ENCODE data around the gene KDM8.

The KDM8 gene

DNA sequence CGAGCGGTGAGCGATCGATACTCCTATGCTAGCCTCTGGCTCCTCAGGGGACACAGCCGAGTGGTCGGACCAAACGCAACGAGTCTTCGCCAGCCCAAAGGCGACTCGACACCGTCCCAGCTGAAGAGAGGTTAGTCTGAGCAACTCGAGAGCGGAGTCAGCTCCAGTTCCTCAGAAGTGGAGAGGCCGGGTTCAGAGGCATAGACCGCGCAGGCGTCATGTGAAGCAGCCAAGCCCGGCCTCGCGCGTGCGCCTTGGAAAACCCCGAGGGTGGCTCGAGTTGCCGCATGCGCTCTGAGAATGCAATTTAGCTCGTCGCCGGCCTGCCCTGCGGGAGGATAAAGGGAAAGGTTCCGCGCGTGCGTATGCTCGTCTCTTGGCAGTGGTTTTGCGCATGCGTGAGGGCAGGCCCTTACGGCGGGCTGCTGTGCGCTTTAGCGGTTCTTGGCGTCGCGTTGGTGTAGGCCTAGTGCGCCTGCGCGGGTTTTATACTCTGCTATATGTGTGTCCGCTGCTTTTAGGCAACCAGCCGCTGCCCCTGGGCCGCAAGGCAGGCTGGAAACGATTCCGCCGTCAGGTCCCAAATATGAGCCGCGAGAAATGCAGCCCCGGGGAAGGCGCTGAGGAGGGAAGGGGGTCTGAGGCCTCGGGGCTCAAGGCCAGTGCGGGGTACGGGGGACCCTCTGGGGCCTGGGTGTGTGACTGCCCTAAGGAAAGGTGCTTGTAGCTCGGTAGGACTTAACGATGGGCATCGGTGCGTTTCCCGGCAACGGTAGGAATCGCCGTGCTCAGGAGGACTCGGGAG is at the start of gene KDM8:
Gene KDM8, plus strand, starts transcription at position 20 of the 805 bp plus-strand sequence. CDS start 6,598 bp downstream, outside the sequence.
- DNase-seq (ENCODE audit: low read depth in 2 of 2): peak; percentile 98

DNA sequence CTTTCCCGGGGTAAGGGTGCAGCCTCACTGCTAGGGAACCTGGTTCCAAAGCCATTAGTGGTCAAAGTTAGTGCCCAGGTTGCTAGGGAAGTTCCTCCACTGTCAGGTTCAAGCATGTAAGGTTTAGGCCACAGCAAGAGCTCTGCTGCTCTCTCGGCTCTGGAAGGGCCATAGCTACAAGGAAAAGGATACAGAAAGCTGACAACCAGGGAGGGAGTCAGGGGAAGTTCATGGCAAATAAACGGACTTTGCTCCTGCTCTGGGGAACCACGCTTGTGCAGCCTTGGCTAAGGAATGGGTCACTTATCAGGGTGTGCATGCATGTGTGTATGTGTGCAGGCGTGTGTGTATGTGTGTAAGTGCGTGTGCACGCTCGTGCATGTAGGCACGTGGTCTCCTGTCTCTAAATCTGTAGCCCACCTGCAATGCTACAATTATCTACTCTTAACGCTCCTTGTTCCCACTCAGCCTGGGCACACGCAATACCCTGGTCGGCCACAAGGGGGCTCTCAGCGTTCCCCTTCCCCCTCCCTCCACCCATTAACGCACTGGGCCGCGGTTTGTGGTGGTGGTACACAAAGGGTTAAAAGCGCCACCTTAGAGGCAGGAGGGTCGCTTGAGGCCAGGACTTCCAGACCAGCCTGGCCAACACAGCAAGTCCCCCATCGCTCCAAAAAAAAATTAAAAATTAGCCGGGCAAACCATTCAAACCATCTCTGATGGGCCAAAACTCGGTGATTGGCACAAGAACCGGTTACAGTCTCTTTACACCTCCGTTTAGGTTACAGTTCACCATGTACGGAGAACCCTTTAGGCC is 48.4 kb upstream of the KDM8 start:
- no peak for DNase-seq (ENCODE audit: low read depth in 2 of 2)

DNA sequence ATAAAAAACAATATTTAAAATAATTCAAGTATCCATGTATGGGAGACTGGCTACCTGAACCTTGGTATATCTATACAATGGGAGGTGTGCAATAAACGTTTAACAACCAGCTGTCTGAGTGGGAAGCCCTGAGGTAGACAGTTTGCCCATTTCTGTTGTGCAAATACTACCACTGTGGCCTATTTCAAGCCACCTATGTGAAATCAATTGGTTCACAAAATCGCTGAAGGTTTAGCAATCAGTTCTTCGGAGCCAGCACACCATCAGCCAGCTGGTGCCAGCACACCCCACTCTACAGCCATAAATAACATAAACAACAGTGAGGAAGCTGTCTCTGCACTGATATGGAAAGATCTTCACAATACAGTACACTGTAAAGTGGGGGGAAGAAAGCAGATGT is 46.7 kb upstream of the KDM8 start:
- DNase-seq (ENCODE audit: low read depth in 2 of 2): no peak

DNA sequence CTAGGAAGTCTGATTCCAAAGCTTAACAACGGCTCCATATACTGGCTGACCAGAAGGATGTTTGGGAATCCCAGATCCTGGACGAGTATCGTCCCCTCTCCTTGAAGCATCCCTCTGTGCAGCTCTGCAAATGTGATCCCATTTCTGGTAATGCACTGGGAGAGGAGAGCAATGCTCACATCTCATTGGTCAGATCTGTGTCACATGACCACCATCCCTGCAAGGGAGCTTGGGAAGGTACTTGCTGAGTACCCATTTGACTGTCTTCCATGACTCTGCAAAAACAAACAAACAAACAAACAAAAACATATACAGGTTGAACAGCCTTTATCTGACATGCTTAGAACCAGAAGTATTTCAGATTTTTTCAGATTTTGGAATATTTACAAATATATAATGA is 41.9 kb upstream of the KDM8 start:
- DNase-seq (ENCODE audit: low read depth in 2 of 2): no peak

DNA sequence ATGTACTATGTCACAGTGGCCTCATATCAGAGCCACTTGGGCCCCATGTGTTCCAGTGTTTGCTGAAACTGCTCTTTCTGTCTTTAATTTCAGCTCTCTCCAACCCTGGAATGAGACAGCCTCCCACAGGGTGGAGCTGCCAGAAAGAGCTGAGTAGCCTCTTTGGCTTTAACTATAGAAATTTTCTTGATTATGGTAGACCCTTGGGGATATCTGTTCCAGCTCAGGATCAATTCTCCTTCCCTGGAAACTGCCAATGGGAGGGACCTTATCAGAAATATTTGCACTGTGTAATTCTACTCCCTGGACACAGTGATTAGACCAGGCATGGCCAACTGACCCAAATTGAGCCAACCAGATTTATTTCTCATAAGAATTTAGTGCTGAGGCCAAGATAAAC is 39.0 kb upstream of the KDM8 start:
- DNase-seq (ENCODE audit: low read depth in 2 of 2): no peak

DNA sequence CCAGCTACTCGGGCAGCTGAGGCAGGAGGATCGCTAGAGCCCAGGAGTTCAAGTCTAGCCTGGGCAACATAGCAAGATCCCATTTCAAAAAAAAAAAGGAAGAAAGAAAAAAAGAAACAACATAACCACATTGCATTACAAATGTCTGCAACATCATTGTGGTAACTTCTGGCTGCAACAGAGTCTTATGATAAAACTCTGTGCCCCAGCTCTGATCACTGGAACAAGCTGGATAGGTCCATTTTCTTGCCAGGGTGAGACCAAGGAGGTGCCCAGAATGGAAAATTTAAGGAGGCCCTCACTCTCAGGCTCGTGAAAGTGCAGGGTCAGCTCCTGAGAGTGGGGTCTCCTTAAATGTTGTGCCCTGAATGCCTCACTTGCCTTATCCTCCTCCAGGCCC is 37.8 kb upstream of the KDM8 start:
- no peak for DNase-seq (ENCODE audit: low read depth in 2 of 2)

DNA sequence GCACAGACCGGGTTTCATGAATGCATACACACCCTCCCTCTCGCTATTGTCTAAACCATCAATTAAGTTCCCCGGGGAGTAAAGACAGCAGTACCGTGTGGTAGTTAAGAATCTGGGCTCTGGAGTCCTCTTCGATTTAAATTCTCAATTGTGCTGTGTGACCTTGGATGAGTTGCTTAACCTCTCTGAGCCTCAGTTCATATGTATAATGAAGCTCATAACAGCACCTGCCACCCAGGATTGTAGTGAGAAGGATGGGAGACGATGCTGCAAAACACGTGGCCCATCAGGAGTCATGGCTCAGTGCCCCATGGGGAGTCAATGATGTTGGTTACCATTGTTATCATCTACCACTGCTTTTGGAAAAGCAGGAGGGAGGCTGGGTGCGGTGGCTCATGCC is 34.5 kb upstream of the KDM8 start:
- no peak for DNase-seq (ENCODE audit: low read depth in 2 of 2)

DNA sequence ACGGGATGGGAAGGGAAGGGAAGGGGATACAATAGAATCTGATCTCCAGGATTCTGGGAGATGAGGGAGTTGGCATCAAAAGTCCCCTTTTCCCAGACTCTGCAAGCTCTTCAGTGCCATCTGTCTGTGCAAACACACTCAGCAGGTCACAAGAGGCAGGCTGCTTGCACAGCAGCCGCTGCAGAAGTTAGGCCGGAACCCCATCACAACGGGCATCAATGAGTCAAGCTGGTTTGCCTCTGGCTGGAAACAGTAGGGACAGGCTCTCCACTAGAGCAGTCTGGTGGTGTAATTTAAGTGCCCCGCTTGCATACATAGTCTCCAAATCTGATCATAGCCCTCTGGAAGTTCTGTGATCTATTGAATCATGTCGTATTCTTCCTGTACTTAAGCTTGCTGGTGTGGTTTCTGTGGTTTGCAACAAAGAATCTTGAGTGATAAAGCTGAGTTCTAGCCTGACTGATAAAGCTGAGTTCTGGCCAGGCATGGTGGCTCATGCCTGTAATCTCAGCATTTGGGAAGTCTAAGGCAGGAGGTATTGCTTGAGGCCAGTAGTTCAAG is 33.7 kb upstream of the KDM8 start:
- peak; percentile 25 to 41 for DNase-seq (ENCODE audit: low read depth in 2 of 2)

DNA sequence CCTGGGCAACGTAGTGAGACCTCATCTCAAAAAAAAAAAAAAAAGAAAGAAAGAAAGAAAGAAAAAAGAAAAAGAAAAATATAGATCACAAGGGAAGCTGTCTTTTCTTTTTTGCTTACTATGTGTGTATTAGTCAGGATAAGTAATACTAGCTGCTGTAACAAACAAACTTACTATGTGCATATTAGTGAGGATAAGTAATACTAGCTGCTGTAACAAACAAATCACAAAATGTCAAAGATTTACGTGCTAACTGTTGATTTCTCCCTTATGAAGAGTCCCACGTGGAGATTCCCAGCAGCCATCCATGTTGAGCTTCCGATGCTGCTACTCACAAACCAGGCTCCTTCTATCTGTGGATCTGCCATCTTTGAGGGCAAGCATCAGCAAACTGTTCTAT is 31.7 kb upstream of the KDM8 start:
- DNase-seq (ENCODE audit: low read depth in 2 of 2): no peak

DNA sequence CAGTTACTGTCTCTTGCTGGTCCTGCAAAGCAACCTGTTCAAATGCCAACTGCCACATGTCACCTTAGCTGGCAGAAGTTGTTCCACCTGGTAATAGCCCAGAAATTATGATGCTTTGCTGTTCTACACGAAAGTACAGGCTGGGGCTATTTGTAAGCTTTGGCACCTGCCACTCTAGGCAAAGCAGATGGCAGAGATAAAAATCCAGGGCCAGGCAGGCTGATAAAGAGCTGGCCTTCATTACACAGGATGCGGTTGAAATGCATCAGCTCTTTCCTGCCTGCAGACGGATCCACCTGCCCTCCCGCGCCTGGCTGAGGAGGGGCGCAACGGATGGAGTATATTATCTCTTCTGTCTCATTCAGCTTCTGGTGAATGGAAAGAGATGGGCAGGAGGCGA is 29.3 kb upstream of the KDM8 start:
- no peak for DNase-seq (ENCODE audit: low read depth in 2 of 2)

DNA sequence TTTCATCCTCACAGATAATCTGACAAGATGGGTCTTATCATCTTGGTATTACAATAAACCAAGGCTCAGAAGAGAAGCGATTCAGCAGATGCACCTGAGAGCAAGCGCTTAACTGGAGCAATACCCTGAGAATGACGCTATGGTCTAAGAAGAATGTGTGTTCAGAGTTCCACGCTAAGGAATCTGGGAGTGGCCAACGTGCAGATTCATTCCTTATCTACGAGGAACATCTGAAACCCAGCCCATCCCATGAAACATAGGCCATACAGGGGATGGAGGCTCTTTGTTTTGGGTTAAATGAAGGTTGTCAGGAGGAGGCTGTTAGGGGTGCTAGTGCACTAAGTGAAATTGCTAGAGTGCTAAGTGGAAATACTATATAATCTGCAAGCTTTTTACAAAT is 28.5 kb upstream of the KDM8 start:
- DNase-seq (ENCODE audit: low read depth in 2 of 2): no peak

DNA sequence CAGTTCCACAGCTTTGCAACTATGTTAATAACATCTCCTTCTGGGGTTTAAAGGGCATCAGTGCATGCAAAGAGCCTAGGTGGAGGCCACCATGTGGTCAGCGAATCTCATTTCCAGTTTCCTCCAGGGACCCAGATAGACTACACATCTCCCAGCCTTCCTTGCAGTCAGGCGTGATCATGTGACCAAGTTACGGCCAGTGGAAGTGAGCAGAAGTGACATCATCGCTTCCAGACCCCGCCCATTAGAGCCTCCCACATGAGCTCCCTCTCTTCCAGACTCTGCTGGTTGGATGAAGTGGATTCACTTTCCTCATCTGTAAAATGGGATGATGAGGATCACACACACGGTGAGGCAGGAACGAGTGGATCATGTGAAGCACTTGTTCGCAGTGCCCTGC is 27.4 kb upstream of the KDM8 start:
- DNase-seq (ENCODE audit: low read depth in 2 of 2): no peak

DNA sequence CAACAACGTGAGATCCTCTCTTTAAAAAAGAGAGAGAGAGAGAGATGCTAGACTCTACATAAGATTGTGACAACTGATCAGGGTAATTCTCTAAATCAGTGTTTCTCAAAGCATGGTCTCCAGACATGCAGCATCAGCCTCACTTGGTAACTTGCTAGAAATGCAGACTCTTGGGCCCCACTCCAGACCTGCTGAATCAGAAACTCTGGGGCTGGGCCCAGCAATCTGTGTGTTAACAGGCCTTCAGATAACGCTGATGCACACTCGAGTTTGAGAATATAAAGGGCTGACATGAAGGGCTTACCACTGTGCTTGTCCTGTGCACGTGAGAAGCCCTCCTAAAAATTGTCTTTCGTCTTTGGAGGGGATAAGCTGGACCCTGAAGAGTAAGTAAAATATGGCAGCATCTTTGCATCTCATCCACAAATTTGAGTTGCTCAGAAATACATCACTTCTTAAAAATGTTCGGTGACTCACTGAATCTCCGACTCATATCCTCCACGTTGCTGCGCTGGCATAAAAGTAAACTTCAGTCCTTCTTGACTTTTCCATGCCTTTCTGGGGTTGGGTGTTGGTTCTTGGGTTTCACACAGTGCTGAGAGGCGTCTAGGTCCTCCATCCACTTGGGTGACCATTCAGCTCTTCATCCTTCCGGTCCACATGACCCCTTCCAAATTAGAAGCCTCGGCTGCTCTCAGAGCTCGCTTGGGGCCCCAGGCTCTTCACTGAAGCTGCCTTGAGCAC is 26.1 kb upstream of the KDM8 start:
- peak; percentile 39 to 42 for DNase-seq (ENCODE audit: low read depth in 2 of 2)

DNA sequence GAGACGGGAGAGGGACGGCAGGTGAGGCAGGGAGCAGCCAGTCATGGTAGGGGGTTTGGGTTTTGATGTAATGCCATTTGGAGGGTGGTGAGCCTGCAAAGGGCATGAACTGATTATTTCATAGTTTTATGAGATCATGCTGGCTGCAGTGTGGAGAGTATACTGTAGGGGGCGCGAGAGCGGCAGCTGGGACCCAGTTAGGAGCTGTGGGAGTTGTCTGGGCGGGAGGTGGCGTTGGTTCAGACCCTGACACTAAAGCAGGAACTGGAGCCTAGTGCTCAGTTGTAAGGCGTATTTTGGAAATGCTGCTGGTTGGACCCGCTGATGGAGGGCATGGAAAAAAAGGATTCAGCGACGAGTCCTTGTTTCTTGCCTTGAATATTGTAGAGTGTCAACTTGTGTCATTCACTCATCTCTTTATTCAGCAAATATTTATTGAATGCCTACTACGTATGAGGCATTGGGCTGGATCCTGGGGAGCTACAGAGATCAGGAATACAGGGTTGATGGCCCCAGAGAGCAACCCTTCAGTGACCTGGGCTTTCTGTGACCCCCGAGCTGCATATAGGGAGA is 23.7 kb upstream of the KDM8 start:
- DNase-seq (ENCODE audit: low read depth in 2 of 2): no peak

DNA sequence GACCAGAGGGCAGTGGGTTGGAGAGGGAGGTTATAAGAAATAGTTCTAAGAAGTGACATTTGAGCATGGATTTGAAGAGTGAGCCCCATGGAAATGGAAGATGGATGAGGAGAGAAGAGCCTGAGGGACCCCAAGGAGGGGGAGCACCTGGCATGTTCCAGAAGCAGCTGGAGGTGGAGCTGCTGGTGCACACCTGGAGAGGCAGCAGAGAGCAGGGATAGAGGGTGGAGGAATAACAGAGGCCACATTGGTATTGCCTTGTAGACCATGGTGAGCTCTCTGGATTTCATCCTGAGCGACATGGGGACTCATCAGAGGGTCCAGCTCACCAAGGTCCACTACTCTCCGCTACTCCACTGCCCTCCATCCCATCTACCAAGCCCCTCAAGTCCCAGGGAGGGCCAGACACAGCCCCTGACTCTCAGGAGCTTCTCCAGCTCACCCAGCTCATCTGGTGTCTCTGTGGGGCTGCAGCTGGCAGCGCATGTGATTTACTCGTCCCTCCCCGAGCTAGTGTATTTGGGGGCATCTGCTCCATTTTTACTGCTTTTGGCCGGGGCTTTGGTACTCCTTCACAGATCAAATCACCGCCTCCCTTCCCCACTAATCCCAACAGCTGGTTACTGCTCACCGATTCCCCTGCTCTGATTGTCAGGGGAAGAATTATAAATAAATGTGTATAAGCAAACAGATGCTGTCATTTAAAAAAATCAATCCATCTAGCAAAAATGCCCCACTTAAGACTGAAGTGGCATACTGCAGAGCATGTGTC is 22.1 kb upstream of the KDM8 start:
- no peak for DNase-seq (ENCODE audit: low read depth in 2 of 2)

DNA sequence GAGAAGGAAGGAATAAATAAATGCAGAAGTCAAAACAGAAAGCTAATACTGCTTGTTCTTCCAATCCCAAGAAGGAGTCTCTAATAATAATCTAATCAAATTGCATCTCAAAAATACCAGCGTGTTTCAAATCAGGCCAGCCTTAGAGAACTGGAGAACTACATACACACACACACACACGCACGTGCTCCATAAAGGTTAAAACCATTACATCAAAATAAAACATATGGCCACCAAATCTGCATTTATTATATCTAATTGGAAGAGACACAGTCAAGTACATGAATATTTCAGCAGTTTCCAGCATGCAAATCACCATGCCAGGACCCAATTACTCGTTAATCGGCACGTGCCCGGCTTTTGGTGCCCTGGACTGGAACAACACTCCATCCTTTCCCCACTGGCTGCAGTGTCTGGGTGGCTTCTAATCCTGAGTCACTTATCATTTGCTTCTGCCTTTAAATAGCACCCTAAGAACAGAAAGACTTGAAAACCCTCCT is 20.4 kb upstream of the KDM8 start:
- no peak for DNase-seq (ENCODE audit: low read depth in 2 of 2)

DNA sequence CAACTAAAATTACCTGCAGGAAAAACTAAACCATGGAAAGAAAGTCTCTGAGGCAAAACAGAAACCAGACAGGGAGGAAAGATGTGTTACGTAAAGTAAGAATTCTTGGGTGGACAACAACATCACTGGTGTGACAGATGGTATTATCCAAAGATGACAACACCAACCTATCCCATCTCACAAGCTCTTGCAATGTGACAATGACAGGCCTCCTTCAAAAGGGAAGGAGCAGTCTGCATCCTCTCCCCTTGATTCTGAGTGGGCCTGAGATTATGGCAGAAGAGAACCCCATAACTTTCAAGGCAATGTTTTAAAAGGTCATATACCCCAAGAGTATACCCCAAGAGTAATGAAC is 17.6 kb upstream of the KDM8 start:
- no peak for DNase-seq (ENCODE audit: low read depth in 2 of 2)

DNA sequence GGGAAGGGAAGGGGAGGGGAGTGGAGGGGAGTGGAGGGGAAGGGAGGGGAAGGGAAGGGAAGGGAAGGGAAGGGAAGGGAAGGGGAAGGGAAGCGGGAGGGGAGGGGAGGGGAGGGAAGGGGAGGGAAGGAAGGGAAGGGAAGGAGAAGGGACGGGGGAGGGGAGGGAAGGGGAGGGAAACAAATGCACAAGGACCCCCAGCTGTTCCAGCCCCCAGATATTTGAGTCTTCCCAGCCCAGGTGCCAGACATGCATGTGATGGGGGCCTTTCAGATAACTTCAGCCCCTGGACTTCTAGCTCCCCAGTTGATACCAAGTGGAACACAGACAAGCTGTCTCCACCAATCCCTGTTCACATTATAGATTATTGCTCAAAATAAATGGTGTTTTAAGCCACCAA is 14.7 kb upstream of the KDM8 start:
- DNase-seq (ENCODE audit: low read depth in 2 of 2): no peak

DNA sequence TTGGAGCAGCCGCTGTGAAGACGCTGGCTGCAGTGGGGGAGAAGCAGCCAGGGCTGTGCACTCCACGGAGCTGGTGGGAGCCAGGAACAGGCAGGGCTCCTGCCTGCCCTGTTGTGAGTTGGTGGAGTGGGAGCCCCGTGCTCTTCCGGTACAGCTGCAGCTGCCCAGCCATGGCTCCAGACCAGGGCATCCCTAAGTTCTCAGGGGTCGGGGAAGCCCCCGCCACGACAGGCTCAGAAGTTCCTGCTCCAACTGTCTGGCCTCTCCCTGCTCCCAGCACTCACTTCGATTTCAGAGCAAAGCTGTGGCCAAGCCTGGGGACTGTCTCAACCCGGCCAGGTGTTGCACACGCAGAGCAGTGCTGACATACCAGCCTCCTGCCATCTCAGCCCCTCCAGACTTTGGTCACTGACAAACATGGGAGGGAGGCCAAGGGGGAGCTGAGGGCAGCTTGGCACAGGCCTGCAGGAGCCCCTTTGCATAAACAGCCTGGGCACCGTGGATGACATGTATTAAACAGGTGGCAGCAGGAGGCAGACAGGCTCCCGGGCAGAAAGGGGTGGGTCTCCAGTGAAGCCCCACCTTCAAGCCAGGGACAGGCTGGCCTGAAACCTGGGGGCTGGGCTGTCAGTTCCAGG is 13.9 kb upstream of the KDM8 start:
- no peak for DNase-seq (ENCODE audit: low read depth in 2 of 2)

DNA sequence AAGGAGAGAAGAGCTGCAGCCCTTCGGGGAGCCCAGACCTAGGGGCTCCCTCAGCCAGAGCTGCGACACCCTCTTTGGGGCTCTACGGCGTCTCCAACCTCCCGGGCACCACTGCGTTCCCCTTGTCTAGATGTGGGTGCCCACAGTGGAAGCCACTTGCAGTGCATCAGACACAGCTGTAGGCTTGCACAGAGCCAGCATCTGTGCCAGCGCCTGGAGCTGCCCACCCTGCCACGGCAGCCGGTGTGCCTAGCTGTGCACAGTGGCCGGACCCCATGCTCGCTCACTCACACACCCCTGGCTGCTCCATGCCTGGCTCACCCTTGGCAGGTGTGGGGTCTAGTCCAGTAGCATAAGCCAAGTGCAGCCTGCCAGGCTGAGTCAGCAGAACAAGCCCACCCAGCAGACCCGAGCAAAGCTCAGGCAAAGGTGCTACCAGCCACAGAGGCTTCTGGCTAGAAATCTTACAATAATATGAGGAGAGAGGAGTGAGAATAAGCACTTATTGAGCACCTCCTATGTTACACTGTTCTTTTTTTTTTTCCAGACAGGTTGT is 12.9 kb upstream of the KDM8 start:
- no peak for DNase-seq (ENCODE audit: low read depth in 2 of 2)

Data from fibroblast of skin of left biceps (primary cell).